Stimulated activated CD4-positive, alpha-beta T cell treated with anti-CD3 and anti-CD28 coated beads, TNF-alpha, amount 100 ng/mL, for 48 hours (primary cell): Measurements from ENCODE around the gene GAPDHS.

Experiments
- DNase-seq, 3 donors: peaks; one replicate each; pipeline ENCODE4 v3.0.0-alpha.2; 2020; ENCODE audit warnings: low read depth in 3 of 3

Gene GAPDHS

DNA sequence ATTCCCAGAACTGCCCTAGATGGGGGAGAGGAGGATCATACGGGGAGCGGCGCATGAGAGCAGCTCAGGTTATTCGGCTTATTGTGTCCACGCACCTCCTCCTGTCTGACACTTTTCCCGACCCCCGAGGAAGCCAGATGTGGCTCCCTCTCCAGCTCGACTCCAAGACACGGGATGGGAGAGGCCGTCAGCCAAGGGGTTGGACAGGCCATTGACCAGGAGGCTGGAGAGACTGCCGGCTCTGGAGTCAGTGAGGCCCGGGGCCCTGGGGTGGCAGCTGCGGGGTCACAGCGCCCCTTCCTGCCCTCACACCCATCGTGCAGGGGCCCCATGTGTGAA is 22.7 kb upstream of the GAPDHS start:
- DNase-seq: no peak

DNA sequence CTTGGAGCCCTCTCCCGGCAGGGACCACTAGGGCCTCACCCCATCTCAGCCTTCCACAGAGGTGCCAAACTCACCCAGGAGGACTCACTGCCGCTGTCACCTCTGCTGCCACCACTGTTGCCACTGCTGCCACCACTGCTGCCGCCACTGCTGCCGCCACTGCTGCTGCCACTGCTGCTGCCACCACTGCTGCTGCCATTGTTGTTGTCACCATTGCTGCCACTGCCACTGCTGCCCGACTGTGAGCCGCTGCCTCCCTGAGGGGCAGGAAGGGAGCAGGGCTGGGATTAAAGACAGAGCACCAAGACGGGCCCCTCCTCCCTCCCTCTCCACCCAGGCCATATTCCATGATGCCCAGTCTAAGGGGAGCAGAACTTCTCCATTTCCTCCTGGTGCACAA is 21.9 kb upstream of the GAPDHS start:
- no peak for DNase-seq

DNA sequence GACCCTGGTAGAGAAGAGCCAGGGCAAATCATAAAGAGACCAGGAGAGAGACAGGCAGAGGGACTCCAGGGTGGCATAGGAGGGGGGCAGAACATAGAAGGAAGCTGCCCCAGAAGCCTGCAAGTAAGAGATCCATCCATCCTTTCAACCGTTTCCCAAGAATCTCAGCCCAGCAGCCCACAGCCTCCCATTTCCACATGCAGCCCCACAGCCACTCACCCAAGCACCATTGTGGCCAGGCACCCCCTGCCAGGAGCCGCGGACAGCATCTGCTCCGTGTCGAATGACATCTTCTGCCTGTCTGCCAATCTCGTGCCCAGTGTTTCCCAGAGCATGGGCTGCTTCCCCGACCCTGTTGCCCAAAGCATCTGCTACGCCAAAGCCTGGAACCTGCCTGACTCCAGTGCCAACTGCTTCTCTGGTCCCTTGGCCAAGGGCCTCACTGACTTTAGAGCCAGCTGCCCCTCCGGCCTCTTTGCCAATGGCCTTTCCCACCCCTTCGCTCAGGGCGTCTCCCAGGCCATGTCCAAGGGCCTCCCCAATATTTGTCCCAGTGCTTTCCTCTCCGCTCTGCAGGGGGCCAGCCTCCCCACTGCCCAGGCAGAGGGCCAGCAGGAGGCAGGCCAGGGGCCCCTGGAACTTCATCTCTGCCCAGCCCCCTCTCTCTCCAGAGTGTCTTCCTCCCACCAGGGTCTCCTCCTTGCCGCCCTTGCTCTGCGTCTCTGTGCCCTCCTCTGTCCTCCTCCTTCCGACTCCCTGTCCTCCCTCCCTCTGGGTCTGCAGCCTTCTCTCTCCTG is 20.2 kb upstream of the GAPDHS start:
- DNase-seq: no peak

DNA sequence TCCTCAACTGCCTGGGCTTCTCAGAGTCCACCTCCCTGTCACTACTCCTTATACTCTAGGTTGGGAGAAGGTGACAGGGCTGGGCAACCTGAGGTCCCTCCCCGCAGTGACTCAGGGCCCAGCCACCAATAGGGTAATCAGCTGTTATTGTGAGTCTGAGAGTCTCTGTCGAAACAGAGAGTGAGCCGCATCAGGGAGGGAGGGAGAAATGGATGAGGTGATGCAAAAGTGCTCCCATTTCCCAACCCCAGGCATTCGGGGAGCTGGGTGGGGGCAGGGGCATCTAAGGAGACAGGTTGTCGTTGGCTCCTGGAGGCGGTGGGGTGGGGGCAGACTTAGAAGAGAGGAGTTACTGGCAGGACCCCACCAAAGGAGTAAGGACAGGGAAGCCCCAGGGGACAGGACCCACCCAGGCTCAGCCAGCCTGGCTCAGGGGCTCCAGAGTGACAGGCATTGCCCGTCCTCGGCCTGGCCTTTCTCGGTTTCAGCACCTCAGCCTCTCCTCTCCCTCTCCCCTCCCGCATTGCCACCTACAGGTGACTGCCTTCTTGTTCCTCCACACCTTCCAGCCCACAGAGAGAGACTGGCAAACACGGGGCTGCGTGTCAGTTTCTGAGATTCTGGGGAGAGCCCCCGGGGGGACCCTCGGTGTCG is 19.5 kb upstream of the GAPDHS start, which contains the start of gene DMKN:
DMKN (minus strand) TSS at position 22 of the 654 bp plus-strand sequence. CDS start 174 bp downstream, outside the sequence.
- no peak for DNase-seq

DNA sequence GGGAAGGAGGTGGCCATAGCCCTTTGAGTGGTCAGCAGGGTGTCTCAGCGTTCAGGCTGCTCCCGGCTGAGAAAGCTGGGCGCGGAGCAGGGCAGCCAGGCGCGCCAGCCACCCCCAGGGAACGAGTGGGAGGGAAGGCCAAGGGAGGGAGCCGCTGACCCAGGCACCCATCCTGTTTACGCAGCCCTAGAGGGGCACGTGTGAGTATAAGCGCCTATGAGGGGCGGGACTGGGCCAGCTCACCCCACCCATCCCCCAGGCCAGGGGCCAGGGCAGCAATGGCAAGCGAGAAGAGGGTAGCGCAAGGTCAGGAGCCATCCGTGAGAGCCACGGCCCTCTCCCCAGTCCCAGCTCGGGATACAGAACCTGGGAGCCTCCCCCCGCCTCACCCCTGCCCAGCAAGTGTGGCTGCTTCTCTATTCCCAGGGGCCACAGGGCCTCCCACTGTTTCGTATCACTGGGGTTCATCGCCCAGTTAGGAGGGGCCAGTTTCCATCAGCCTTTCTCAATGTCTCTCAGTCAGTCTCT is 18.9 kb upstream of the GAPDHS start:
- DNase-seq: no peak

DNA sequence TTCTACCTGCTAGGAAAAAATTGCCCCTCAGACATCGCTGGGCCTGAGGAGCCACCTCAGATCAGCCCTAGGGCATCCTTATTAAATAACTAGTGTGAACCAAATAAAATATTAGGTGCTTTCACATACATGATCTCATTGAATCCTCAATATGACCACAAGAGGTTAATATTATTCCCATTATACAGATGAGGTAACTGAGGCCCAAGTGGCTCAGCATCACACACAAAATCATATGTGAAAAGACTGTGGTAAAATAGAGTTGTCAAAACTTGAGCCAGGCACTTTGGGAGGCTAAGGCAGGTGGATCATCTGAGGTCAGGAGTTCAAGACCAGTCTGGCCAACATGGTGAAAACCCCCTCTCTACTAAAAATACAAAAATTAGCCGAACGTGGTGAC is 16.9 kb upstream of the GAPDHS start:
- no peak for DNase-seq

DNA sequence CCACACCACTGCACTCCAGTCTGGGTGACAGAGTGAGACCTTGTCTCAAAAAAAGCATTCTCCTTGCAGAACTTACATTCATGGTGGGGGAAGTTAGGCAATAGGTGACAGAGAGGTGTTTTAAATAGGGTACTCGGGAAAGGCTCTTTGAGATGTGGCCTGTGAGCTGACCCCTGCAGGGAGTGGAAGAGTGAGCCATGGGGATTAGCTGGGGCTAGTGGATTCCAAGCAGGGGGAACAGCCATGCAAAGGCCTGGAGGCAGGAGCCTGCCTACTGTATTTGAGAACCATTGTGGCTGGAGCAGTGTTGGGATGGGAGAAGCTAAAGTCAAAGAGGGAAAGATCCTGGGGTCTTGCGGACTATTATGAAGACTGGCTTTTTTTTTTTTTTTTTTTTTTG is 15.9 kb upstream of the GAPDHS start:
- DNase-seq: no peak

DNA sequence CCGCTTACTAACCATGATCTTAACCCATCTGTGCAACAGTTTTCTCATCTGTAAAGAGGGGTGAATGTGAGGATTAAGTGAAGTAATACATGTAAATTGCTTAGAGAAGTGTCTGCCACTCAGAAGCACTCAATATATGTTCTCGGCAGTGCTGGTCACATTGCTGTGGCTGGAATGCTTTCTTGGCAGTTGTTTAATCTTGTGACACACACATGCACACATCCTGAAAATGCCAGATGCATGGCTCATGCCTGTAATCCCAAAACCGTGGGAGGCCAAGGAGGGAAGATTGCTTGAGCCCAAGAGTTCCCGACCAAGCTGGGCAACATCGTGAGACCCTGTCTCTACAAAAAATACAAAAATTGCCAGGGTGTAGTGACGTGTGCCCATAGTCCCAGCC is 14.9 kb upstream of the GAPDHS start:
- DNase-seq: no peak

DNA sequence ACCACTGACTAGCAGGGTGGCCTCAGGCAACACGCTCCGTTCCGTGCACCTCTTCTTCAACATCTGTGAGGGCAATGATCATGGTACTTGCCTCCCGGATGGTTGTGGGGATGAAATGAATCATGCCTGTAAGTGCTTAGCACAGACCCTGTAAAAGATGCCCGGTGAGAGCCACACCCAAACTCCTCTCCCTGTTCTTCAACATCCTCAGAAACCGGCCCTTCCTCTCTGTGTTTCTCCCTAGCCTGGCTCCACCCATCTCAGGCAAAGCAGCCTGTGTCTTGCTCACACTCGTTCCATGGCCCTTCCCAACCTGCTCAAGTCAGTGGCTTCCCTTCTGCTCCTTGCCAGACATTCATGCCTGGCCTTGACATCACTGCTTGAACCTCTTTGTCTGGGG is 14.0 kb upstream of the GAPDHS start:
- DNase-seq: no peak

DNA sequence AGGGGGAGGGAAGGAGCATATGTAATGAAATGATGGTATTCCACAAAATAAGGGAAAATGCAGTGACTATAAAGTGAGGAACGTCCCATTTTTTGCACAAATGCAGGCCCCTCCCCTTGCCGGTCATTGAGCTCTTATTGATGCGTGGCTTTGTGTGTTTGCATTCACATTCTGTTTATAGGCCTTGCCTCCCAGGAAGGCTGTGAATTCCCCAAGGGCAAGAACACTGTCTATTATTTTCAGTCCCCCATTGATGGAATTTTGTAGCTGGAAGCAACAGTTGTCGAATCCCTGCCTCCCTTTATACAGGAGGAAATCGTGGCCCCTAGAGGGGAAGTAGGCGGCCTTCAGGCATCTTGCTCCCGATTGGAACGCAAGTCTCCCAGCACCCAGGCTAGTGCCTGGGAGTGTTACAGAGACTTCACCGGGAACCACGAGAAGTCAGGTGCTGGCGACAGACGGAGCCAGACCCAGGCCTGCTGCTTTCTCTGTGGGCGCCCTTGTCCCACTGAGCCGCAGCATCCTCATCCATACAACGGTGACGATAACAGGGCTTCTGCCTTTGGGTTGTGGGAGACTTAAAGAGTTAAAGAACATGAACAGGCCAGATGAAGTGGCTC is 12.0 kb upstream of the GAPDHS start:
- no peak for DNase-seq

DNA sequence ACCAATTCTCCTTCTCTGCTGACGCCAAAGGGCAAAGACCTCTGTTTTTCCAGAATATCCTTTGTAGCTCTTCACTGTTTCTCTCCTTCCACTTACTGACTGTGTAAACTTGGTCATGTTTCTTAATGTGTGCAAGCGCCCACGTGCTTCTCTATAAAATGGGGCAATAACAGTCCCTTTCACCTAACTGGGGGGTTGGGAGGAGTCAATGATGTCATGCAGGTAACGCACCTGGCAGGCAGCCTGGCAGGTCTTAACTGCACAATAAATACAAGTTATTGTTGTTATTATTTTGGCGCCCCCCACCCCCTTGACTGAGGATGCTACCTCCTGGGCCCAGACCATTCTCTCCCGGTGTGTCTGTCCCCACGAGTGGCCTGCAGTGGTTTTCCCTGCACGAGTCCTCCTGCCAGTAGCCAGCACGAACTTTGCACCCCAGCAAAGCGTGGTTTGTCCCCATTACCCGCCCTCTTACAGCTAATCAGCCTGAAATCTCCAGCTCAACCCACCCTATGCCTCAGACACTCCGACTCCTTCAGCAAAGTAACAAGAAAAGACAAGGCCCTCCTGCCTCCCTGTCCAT is 10.4 kb upstream of the GAPDHS start:
- DNase-seq: no peak

DNA sequence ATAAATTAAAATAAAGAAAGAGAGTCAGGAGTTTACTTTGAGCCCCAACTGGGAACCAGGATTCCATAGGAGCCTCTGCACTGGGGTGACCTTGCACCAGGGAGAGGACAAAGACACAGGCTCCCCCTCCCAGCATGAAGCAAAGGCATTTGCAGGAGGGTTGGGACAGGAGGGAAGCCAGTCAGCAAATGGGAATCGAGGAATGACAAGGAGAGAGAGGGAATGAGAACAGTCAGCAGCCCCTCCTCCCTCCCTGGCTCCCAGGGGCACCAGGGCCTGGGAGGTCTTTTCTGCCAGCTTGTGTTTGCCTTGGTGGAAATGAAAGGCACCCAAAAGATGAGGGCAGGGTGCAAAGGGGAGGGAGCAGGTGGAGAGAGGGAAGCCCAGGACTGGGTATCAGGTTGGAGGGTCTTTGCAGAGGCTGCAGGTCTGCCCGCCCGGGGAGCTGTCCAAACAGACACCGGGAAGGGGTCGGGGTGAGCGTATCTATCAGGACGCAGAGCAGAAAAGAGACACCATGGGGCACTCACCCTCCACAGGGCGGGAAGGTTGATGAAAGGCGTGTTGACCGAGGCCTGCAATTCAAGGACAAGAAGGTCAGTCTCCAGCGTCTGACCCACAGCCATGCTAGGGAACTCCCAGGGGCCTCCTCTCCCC is 8.9 kb upstream of the GAPDHS start:
- no peak for DNase-seq

DNA sequence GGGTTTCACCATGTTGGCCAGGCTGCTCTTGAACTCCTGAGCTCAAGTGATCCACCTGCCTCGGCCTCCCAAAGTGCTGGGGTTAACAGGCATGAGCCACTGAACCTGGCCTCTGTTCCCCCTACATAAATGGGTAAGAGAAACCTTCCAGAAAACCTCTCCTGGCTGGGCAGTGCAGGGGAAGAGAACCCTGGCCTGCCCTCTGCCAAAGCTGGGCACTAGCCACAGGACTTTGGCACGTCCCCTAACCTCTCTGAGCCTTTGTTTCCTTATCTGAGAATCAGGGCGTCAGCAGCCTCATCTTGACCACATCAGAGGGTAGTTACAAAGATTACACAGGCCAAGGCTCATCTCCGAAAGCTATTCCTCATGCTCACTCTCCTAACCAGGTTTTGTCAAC is 7.4 kb upstream of the GAPDHS start:
- DNase-seq: no peak

DNA sequence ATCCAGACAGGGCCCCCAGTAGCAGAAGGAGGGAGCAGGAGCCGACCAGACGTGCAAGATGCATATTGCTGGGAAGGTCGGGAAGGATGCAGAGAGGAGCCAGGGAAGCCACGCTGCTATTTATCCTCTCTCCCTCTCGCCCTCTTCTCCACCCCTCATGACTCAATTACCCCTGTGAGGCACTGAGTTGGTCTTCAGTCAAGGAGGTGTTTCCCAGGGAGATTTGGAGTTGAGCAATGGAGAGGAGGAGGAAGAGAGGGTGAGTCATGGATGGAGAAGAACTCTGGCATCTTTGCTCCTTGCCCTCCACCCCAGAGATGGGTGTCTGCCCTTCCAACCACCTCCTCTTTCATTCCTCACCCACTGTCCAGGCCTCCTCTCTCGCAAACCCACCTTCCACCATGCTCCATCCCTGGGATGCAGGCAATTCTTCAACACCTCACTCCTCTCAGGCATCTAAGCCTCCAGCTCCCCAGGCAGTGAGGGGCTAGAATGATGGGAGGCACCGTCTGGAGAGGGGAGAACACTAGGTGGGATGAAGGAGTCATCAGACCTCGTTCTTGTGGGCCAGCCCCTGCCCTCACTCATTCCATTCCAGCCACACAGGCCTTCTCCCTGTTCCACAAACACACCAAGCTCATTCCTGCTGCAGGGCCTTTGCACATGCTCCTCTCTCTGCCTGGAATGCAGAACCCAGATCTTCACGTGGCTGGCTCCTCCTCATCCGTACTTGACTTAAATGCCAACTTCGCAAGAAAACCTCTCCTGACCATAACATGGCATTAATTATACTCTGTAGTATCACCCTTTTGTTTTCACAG is 4.8 kb upstream of the GAPDHS start, which contains the start of gene SBSN:
SBSN (minus strand) TSS at position 94 of the 821 bp plus-strand sequence; CDS start at position 64, 30 bp downstream.
- no peak for DNase-seq

DNA sequence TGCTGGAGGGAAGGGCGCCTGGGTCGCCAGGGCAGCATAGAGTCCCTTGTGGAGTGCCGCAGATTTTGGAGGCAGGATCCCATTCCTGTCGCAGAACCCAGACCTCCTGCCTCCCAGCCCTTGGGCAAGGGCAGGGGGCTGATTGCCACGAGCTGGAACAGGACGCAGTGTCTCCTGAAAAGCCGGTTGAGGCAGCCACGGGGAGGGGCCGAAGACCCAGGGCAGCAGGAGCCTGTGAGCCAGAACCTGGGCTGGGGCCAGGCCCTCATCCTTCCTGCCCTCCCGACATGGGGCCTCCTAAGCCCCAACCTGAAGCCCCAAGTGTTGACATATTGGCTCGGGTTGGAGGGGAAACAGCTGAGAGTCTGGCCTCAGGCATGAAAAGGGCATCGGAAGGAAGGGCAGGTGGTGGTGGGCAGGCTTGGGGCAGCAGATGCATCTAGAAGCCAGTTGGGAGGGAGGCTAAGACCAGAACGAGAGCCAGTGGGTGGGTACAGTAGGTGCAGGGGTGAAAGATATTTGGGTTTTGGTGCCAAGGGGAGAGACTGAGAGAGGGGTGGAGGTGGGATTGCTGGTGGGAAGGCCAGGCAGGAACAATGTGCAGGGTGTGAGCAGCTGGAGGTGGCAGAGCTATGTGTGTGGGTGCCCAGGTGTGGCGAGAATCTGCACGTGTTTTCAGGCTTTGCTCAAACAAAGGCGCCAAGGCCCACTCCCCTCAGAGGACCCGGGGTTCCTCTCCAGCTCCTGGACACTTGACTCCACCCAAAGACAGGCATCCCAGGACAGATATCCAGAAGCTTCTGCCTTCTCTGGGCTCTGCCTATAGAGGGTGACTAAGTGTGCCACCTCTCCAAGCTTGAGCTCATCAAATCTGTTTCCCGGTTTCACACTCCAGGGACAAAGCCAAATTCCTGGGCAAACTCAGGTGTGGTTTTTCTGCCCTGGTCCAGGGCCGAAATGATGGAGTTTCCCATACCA is 3.7 kb upstream of the GAPDHS start:
- DNase-seq: no peak

DNA sequence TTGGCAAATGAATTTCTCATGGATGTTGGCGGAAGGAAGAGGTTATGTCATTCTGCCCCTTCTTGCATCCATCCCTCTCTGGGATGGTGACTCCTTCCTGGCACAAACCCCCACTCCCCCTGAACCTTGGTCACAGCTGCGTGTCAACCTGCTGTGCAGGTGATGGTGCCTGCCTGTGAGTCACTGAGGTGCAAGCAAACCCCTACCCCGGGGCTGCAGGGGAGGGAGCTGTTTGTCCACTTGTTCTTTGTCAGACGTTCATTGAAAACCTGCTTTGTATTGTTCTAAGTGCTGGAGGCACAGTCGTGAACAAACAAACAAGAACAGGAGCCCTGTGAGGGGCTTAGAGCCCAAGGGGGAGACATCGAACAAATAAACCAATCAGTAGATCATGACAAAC is 2.0 kb upstream of the GAPDHS start:
- DNase-seq: no peak

DNA sequence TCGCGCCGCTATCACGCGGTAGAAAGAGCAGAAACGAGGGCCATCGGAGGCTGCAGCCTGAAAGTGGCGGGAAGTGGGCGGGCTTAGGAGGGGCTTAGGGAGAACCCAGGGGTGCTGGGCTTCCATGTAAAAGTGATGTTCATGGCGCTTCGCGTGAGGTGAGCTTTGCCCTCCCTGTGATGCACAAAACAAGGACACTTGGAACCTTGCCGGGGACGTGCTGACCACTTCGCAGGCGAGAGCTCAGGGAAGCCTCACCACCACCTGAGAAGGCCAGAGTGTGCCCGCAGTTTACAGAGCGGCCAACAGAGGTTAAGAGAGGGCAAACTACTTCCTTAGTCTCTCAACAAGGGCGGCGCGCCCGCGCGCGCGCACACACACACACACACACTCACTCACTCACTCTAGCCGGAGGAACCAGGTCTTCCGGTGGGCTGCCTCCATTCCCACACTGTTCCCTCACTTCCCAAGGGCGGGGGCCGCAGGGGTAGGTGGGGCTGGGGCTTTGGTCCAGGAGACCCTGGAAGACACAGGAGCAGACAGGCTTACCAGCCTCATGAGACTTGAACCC is 651 bp downstream of the GAPDHS start:
- DNase-seq: no peak

DNA sequence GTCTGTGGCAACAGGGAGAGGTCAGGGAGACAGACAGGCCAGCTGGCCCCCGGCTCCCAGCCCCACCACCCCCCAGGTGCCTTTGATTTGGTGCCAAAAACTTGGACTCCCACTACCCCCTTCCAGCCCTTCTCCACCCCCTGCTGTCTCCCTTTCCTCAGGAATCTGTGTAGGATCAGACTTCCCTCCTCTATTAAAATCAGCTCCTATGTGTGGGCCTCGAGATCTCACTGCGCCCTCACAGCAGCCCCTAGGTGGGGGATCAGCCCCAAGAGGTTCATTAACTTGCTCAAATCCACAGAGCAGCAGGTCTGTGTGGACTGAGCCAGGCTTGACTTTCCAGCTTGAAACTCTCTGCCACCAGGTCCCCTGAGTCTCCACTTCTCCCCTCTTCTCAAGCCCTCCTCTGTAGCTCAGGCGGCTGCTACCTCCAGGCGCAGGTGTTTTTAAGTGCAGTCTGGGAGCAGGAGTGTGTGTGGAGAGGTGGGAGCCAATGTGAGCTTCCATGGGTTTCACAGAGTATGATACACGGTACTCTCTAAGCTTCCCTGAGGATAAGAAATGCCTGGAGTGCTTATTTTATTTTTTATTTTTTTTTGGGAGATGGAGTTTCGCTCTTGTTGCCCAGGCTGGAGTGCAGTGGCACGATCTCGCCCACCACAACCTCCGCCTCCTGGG is 1.7 kb downstream of the GAPDHS start:
- DNase-seq: no peak

DNA sequence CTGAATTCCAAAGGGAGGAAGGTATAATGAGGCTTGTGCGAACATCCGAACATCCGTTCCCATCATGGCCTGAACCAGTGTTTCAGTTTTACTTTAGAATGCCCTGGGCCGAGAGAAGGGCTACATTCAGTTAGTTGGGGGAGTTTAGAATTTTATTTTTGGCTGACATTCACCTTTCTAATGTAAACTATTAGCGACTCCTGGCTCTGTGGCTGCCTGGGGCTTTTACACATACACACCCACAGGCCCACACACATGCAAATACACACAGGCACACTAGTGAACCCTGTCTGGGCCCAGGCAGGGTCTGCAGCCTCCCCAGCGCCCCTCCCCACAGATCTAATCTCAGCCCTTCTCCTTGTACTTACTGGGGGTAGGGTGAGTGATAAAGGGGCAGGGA is 6.1 kb downstream of the GAPDHS start:
- no peak for DNase-seq
